ENCODE results near the gene CLMN.

CLMN gene

GRCh38 chr14:95313707-95314106 lies 6.0 kb downstream of the CLMN start:
- DNase-seq (ENCODE audit: low spot score) = peak; percentile 85
- no peak for TF ChIP-seq CTCF (IDR thresholded peaks at IDR 0.05)
- H3K27ac ChIP-seq = peak overlapping the region in 1 of 2 donors; percentile 80
- H3K4me3 ChIP-seq = no peak overlapping the region

- Histone ChIP-seq H3K4me3 (no peak overlapping the region), H3K27ac (peak overlapping the region in 1 of 2 donors; percentile 52)
- no peak for TF ChIP-seq CTCF (IDR thresholded peaks at IDR 0.05)
- DNase-seq (ENCODE audit: low spot score) = no peak
Measured at GRCh38 chr14:95313190-95313589, 6.5 kb downstream of the CLMN start.

DNA sequence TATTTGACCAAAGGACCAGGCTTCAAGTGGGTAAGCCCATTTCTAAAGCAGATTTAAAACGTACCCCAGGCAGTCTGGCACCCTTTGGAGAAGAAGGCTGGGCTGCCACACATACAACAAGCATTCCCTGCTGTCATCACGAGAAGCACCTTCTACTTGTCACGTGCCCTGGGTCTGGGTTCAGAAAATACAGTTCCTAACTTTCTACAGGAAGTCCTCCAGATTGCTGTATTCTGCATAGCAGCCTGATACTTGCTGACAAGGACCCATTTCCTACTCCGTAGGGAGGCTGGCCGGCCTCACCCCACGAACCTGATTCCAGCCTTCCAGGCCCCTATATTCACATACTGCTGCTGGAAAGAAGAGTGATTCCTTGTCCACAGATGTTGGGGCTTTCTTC lies 7.4 kb downstream of the CLMN start:
- no peak overlapping the region for H3K4me3 ChIP-seq

GRCh38 chr14:95311752-95312151 lies 8.0 kb downstream of the CLMN start:
- no peak for DNase-seq (ENCODE audit: low spot score)
- Histone ChIP-seq H3K4me3 (no peak overlapping the region), H3K27ac (peak overlapping the region in 1 of 2 donors; percentile 52)
- TF ChIP-seq CTCF (IDR thresholded peaks at IDR 0.05) = no peak

More for the DNA sequence above, 7.4 kb downstream of the CLMN start:
- peak overlapping the region in 1 of 2 donors; percentile 52 for H3K27ac ChIP-seq
- DNase-seq (ENCODE audit: low spot score) = no peak
- no peak for TF ChIP-seq CTCF (IDR thresholded peaks at IDR 0.05)

GRCh38 chr14:95310635-95311380 lies 8.9 kb downstream of the CLMN start:
- H3K4me3 ChIP-seq = no peak overlapping the region
- H3K27ac ChIP-seq = no peak overlapping the region
- DNase-seq (ENCODE audit: low spot score) = no peak
- TF ChIP-seq CTCF (IDR thresholded peaks at IDR 0.05) = no peak

DNA sequence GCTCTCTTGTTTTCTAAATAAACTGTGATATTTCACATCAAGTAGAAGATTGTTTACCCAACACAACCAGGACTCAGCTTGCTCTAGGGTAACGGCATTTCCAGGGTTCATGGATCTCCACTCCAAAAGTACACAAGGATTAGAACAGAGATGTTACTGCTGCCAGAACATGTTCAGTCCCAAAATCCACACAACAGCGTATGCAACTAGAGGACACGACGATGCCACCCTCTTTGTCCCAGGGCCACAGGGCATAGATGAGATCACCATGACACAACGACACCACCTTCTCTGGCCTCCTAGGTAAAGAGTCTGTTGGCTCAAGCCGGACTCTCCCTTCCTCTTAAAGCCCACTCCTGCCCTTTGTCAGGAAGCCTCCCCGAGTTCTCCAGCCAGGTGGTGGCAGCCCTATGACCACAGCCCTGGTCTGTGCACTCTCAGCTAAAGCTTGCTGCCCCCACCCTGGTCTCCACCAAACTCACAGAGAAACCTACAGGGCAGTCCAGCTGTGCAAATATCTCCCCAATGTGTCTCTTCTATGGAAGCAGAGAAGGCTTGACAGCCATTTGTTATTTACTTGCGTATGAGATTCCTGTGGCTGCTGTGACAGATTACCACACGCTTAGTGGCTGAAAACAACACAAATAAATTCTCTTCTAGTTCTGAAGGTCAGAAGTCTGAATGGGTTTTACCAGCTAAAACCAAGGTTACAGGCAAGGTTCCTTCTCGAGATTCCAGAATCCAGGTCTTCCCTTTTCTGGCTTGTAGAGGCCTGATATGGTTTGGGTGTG lies 10.3 kb downstream of the CLMN start:
- DNase-seq (ENCODE audit: low spot score) = no peak
- TF ChIP-seq CTCF (IDR thresholded peaks at IDR 0.05) = no peak
- H3K27ac ChIP-seq = no peak overlapping the region

More for the DNA sequence above, 10.3 kb downstream of the CLMN start:
- H3K4me3 ChIP-seq = no peak overlapping the region
